Astrocyte (in vitro differentiated cells and primary cell): ENCODE measurements around the gene CDC14B.

Source experiments
- CTCF ChIP-seq: IDR thresholded peaks from 2 replicates; pipeline ENCODE4 v1.5.1; 2011; ENCODE audit warnings: low read depth, mild to moderate bottlenecking, inconsistent platforms, low read length, moderate library complexity; ENCODE audit not compliant: insufficient read depth
- EZH2 ChIP-seq: IDR thresholded peaks from 2 replicates; pipeline ENCODE4 v1.6.1; 2012; ENCODE audit warnings: mild to moderate bottlenecking, low read length, inconsistent platforms; ENCODE audit not compliant: insufficient read depth

- TF ChIP-seq CTCF = no peak
- no peak for TF ChIP-seq EZH2
These were observed 37.9 kb downstream of the CDC14B start for GRCh38 chr9:96581786-96582185.
